Stimulated activated CD8-positive, alpha-beta memory T cell treated with anti-CD3 and anti-CD28 coated beads, Interleukin-7, amount 100 ng/mL, for 1 hour (primary cell): ENCODE results near the gene PLXNA4.

Experiments used
- DNase-seq, 2 donors: peaks; one replicate each; pipeline ENCODE4 v3.0.0-alpha.2; 2020; ENCODE audit warnings: low read depth in 2 of 2

The PLXNA4 gene

DNA sequence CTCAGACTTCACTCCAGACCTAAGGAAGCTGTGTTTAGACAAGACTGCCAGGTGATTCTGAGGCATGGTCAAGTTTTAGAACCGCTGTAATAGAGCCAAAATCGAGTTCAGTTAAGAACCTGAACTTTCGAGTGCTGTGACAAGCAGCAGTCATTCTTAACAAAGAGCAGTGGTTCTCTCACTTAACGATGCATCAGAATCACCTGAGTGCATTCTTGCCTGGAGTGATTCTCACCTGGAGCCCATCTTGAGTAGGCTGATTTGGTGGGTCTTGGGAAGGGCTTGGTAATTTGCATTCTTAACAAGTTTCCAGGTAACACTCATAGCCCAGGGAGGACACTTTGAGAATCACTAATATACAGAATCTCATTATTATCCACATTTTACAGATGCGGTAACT is 44.7 kb downstream of the PLXNA4 start:
- no peak for DNase-seq

DNA sequence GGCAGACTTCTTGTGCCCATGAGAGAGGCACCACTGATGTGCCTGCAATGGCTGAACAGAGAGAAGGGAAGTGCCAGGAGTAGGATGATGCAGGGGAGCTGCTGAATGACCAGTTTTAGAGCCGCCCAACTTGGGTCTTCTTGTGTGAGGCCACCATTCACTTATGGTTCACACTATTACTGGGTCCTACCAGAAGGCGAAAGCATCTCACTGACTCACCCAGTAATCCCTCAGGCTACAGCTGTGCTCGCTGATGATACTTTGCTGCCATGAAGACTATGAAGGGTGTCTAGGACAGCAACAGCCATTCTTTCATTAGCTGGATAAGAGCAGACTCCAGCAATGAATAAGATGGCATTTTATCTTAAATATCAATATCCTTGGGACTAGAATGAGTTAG is 47.6 kb downstream of the PLXNA4 start:
- DNase-seq, result no peak

DNA sequence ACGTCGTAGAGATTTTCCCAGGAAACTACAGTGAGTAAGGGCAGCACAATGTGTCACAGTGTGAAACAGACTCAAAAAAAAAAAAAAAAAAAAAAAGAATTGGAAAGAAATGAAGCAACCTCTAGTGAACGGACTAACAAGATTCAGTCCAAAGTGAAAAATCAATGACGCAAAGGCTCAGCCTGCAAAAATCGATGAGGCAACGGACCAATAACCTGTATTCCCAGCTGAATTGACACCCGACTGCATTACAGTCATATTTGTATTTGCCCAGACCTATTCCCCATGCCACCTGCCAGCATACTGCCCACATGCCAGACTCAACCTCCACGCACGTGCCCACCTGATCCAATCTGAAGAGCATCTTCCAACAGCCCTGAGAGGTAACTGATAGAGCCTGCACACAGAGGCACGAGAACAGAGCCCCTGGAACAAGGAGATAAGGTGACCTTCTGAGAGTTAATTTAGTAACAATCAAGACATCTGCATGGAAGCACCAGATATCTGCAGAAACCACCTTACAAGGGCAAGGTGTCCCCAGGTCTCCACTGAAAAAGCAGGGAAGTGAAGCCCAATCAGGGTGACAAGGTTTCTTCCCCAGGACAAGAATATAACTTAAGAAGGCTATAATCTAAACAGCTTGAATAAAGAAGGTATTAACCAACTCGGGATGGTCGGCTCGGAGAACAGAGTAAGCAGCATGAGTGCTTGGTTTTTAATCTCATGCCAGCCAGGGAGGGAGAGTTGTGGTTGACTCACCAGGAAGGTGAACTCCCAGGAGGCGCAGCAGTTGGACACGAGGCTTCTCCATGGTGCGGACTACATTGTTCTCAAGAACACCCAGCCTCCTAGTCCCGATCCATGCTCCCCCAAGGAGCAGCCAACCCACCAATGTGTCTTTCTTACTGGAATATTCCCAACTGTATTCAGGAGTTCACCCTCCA is 48.5 kb downstream of the PLXNA4 start:
- no peak for DNase-seq

DNA sequence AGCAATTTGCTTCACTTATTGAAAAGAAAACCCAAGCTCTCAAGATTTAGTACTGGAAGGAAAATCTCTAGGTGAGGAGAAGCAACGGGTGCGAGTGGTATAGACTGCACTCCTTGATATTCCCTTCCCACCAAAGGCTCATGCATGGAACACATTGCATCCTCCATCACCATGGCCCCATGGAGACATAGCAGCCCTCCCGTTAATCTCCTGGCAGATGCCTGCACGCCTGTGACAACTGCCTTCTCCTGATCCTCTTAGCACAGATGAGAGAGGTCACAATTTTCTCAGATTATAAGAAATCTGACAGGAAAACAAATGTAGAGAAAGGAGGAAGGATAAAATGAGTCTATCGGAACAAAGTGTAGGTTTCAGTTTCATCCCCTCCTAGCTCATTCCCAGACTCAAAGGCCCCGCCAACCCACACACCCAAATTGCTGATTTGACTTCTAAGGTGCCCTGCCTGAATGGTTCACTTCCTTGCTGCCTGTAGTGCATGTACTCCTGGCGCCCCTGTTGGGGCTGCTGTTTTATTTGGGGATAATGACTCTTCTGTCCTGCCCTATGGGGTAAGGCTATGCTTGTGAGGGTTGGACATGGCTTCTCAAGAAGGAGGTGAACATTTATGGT is 50.0 kb downstream of the PLXNA4 start:
- DNase-seq, result no peak

DNA sequence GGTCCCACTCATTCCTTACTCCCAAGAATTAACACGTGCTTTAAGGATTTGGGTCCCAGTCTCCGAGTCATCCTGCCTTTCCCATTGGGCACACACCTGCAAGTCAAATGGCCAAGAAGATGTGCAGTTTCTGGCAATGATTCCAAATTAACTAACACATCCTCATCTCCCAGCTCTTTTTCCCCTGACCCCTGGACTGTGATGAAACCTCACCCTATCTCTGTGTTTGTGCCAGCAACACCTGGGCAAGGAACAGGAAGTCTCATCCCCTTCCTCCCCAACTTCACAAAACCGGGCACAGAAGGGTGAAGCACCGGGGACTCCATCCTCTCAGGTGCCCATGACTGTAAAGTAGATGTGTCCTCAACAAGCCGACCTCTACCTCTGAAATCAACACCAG is 54.8 kb downstream of the PLXNA4 start:
- DNase-seq, result no peak

DNA sequence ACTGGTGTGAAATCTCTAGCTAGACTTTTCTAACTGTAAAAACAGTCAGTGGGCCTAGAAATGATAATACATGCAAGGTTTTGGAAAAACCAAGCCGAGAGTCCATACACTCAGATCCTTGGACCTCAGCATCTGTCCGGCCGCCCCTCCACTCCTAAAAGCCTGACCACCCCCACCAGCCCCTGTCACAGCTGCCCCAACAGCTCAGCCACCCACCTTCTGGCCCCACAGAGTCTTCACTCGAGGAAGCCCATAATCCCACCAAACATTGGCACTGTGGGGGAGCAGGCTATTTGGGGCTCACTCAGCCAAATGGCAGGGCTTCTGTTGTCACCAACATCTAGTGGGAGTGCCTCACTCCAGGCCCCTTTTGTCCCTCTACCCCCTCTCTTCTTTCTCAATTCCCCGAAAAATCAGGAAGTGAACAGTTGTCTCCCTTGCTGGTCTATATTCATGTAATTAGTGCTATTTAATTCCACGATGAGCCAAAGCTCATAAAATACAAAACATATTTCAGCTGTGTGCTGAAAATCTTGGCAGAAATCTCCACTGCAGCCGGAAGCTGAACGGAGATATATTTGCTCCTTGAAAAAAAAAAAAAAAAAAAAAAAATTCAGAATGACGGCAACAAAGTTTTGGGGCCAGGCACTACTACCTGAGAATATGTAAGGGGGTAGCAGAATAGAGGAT is 55.5 kb downstream of the PLXNA4 start:
- no peak for DNase-seq

DNA sequence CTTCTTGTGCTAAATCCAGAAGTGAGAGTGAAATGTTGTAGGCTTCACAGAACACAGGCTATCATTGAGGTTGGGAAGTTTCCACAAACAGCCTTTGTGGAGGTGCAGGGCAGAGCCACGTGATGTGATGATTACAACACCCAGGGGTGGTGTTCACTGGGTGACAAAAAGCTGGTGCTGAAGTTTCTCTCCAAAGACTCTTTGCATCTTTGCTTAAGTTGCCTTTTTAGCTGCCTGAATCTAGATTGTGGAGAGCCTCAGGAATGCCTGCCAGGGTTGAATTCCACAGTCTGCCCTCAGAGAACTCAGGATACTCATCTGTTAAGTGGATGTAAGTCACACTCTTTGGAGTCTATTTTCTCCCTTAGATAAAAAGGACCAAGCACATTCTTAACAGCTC is 56.3 kb downstream of the PLXNA4 start:
- DNase-seq, result no peak

DNA sequence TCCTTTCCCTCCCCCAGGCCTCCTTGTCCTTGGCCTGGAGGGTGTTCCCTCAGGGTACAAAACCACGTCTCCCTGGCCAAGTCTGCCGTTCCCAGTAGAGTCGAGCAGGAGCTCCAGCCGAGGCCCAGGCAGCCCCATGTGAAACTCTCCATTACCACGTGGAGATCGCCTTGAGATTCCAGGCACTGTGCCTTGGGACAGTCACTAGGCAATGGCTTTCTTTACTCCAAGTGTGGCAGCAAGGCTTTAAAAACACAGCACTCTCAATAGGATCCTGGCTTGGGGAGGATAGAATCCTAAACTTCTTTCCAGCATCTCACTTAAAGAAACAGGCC is 57.5 kb downstream of the PLXNA4 start:
- DNase-seq, result no peak

DNA sequence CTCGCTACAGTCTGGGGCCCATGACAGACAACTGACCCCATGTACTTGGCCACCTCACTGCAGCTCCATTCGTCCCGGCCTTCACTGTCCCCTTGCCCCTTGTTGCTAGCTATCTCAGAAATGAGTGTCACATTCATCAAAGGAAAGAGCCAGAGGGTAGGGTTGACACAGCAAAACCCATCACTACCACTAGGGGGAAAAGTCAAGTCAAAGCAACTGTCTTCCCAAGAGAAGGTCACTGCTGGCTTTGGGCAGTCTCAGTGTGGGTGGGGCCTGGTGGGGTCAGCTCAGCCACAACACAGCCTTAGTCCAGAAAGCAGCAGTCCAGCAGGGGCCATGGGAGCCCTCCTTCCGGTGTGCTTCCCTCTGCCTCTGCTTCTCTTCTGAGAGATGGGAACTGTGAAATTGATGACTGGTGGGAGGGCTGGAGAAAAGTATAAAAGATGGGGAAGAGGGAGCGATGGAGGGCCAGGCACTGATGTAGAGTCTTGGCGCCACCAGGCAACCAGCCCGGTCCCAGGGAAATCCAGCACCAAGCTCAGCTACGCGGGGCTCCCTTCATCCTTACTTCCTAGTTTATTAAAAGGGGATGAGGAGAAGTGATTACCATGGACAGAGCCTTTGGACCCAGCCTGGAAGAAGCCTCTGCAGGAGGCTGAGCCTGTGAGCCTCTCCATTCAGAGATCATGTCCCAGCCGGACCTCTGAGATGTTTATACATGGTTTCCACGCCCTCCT is 58.0 kb downstream of the PLXNA4 start:
- no peak for DNase-seq

DNA sequence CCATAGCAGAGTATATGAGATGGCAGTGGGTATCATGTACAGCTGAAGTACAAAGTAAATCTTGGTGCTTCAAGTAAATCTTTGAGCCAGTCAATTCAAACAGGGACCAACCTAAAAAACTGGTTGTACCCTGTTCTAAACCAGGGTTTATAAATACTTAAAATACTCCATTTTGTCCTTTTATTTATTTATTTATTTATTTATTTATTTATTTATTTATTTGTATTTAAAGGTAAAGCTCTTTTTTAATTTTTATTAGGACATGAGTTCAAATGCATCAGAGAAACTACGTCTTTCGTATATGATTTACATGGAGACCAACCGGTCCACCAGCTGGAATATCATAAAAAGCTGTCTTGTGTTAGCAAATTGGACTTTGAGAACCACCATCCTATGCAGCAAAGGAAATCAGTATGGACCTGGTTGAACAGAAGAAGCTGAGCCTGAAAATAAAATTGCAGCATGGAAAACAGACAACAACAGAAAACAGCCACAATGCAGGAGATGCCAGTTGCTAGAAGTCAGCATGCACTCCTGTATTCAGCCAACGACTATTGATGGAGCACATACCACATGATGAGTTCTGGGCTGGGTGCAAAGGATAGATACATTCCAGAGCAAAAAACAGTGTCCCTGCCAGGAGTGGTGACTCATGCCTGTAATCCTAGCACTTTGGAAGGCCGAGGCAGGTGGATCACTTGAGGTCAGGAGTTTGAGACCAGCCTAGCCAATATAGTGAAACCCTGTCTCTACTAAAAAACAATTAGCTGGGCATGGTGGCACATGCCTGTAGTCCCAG is 60.0 kb downstream of the PLXNA4 start:
- no peak for DNase-seq

DNA sequence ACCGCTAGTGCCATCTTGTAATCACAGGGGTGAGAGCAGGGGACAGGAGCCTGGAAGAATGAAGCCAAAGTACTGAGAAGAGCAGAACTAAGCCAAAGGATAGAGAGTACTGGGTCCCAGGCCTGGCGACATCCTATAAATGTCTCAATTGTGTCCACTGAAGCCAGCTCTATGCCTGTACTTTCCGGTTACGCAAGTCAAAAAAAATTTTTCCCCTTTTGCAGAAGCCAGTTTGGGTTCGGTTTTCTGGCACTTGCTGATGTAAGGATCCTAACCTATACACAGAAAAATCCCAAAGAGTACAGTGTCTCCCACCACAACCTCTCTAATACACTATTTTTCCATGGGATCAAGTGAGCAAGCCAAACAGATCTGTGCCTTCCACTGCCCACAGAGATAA is 61.1 kb downstream of the PLXNA4 start:
- DNase-seq, result no peak

DNA sequence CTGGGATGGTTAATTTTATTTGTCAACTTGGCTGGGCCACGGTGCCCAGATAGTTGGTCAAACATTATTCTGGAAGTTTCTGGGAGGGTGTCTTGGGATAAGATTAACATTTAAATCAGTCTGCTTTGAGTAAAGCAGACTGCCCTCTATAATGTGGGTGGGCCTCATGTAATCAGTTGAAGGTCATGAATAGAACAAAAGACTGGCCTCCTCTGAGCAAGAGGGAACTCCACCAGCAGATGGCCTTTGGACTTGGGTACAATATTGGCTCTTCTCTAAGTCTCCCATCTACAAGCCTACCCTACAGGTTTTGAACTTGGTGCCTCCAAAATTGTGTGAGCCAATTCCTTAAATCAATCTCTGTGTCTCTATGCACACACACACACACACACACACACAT is 61.8 kb downstream of the PLXNA4 start:
- no peak for DNase-seq

DNA sequence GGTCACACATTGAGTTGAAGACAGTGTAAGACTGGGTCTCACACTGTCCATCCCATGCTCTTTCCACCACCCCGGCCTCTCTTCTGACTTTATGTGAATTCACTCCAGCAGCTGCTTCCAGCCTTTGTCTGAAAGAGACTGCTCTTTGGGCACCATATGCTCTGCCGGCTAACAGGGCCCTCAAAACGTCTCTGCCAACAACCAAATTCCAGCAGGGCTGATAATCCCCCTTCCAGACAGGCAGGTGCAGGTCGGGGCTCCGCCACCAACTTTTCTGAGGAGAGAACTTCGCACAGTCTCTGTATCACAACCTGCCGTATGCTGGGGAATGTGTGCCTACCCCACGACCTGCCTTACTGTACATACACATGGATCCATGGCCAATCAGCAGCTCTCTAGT is 64.3 kb downstream of the PLXNA4 start:
- no peak for DNase-seq

DNA sequence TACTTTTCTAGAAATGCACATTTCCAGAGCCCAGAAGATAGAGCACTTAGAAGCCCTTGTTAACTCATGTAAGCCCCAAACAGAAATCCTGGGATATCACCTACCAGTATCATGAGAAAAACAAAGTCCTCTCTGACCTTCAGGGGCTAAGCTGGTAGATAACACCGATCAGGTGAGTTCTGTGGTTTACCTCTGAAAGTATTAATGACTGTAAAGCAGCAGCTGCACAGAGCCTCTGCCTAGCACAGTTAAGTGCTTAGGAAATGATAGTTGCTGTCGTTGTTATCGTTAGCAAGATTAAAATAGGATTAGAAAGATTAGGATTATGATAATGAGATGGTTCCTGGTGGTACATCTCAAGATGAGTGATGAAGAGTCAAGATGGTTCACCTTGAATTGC is 64.9 kb downstream of the PLXNA4 start:
- no peak for DNase-seq

DNA sequence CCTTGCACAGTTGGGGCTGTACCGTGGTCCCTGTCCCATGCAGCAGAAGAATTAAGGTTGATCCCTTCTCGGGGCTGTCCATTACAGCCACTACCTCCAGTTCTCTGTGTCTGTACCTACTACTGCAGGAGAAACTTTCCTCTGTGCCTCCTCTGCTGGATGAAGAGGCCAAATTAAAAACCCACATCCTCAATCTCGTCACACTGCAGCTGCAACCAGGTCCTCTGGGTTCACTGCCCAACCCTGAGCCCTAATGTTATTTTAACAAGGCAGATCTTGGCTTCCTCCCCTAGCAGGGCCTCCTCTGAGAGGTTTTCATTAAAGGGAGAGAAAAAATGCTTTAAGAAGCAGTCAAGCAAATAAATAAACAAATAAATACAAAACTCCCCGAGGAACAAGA is 66.6 kb downstream of the PLXNA4 start:
- DNase-seq, result no peak

DNA sequence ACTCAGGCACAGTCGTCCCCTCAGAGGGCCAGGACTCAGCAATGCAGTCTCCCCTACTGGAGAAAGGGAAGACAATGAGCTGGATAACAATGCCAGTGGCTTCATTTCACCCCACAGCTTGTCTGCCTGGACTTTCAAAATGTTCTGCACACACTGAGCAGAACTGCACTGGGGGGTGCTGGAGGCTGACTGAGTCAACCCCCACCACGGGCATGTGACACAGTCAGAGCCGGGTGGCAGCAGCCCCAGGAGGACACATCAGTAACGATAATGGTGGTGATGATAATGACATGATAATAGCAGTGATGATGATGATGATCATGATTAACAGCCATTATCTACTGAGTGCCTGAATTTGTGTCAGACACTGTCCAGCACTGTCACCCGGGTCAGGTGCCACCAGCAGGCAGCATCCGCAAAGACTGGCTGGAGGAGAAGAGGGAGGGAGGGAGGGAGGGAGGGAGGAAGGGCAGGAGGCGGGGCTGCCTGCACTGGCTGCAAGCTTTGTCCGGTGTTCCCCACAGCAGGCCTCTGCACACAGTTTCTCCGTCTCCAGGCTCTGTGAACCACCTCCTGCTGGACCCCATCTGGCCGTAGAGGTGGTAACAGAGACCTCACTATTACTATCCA is 67.4 kb downstream of the PLXNA4 start:
- DNase-seq, result no peak

DNA sequence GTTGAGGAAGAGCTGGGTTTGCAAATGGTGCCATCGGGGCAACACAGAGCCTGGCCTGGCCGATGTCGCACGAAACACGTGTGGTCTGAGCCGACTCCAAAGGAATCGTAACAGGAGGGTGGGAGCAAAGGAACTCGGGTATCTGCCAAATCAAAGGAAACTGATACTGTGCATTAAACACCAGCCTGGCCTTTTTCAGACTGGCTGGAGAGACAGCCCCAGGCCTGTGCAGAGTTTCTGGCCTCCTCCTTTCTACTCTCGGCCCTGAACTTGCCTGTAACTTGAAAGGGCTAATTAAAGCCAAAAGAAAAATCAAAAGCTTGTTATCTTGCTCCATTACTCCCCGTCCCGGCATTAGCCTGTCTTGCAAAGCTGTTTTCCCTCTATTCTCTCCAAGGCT is 71.4 kb downstream of the PLXNA4 start:
- no peak for DNase-seq

DNA sequence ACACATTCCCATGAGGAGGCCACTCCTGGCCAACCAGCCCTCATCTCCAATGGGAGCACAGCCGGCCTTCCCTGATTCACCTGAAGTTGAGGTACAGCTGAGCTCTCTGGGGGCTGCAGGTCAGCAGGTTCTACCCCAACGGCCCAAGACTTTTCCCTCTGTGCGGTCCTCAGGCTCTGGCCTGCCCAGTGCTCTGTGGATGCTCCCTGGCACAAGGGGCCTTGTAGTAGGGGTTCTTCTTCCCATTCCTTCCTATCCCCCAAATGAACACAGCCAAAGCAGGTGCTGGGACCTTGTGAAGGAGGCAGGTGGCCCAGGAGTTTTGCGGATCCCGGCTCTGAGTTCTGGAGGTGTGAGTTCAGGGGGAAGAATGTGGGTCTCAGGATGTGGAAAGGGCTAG is 72.2 kb downstream of the PLXNA4 start:
- DNase-seq, result no peak

DNA sequence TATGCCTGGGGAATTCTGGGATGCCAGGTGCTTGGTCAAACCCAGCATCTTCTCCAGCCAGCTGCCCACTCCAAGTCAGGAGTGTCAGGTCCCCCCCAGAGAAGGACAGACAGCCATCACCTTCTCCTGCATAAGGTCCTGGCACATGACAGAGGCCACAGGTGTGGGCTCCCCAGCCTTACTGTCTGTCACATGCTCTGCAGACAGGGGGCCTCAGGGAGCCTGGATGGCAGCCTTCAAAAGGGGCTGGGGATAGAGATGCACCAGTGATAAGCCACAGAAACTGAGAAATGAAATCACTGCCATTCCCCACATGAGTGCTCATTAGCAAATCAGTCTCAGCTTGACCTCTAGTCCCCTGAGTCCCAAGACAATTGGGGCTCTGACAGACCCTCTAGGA is 72.9 kb downstream of the PLXNA4 start:
- DNase-seq, result no peak

DNA sequence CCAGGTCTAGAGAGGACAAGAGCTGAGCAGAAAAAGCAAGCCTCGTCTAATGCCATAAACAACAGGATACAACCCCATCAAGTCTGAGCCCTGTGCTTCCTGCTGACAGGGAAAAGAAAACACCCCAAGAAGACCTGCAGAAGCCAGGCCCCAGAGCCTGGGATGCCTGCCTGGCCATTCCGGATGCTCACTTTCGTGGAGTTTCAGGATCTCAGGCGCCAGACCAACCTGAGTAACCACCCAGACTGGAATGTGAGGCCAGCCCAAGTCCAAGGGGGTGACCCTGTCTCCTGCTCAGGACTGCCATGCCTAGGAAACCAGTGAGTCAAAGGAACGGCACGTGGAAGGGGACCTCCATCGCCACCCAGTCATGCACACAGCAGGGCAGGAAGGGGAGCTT is 74.3 kb downstream of the PLXNA4 start:
- DNase-seq, result no peak
